NT2/D1 (cell line): Measurements from ENCODE around the gene INTS11.

ENCODE experiments used
- DNase-seq: peaks from one replicate; pipeline ENCODE4 v3.0.0-alpha.2; 2011; ENCODE audit warnings: low read depth, low spot score
- H3K27me3 ChIP-seq: 2 replicates; pipeline ENCODE4 v1.6.0; 2011; ENCODE audit warnings: mild to moderate bottlenecking; ENCODE audit not compliant: insufficient read length, insufficient read depth
- H3K36me3 ChIP-seq: 2 replicates; pipeline ENCODE4 v1.6.1; 2011; ENCODE audit warnings: mild to moderate bottlenecking, low read length, mixed read lengths; ENCODE audit not compliant: insufficient read depth, insufficient read length
- H3K4me1 ChIP-seq: 2 replicates; pipeline ENCODE4 v1.5.1; 2011; ENCODE audit not compliant: insufficient read depth, insufficient read length
- H3K4me3 ChIP-seq: 2 replicates; pipeline ENCODE4 v1.5.1; 2011; ENCODE audit warnings: low read depth; ENCODE audit not compliant: insufficient read length
- H3K9ac ChIP-seq: 2 replicates; pipeline ENCODE4 v1.6.0; 2011; ENCODE audit warnings: low read depth; ENCODE audit not compliant: insufficient read length
- H3K9me3 ChIP-seq: 2 replicates; pipeline ENCODE4 v1.5.1; 2011; ENCODE audit warnings: mild to moderate bottlenecking, low read length; ENCODE audit not compliant: insufficient read depth
- SUZ12 ChIP-seq: IDR thresholded peaks from 2 replicates; pipeline ENCODE4 v1.6.1; 2011; ENCODE audit not compliant: insufficient read length, insufficient read depth; ENCODE audit errors: extremely low read depth
- YY1 ChIP-seq: IDR thresholded peaks from 2 replicates; pipeline ENCODE4 v1.6.1; 2011; ENCODE audit not compliant: insufficient read length, insufficient read depth
- ZNF274 ChIP-seq: IDR thresholded peaks from 2 replicates; pipeline ENCODE4 v1.6.1; 2011; ENCODE audit warnings: mild to moderate bottlenecking, low read depth, low read length

Gene INTS11

DNA sequence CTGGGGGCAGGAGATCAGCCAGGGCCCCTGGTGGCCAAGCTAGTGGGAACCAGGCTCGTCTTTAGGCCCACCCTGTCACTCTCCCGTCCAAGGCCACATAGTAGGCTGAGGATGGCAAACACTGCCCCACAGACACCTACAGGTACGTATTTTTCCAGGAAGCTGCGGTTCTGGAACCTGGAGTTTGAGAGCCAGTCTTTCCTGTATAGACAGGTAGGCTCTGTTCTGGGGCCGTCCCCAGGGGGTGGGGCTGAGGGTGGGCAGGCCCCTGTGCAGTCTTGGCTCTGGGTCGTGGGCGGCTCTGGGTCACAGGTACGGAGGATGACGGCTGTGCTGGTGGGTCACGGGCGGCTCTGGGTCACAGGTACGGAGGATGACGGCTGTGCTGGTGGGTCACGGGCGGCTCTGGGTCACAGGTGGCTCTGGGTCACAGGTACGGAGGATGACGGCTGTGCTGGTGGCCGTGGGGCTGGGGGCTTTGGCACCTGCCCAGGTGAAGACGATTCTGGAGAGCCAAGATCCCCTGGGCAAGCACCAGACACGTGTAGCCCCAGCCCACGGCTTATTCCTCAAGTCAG, 13.9 kb downstream of the INTS11 start:
- peaks cover 18% of the 10 kb centered on the region for H3K4me1 ChIP-seq
- no peaks in the 10 kb centered on the region for H3K9me3 ChIP-seq
- no peak overlapping the region for H3K9ac ChIP-seq
- TF ChIP-seq SUZ12 (no peak), YY1 (no peak), ZNF274 (no peak)
- H3K27me3 ChIP-seq: no peaks in the 10 kb centered on the region
- no peak for DNase-seq
- peaks cover 65% of the 10 kb centered on the region for H3K36me3 ChIP-seq
- no peak overlapping the region for H3K4me3 ChIP-seq

DNA sequence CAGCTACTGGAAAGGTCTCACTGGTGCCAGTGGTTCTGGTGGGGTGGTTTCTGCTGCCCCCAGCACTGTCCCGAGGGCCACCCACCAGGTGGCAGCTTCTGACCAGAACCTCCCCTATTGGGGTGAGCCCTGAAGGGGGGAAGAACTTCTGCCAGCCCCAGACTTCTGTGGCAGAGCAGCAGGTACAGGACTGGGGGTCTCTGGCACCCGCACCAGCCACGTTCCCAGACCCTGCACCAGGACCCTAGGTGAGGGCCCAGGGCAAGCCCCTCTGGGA, 14.4 kb downstream of the INTS11 start:
- peak overlapping the region; percentile 90 for H3K9ac ChIP-seq
- no peak overlapping the region for H3K4me3 ChIP-seq
- TF ChIP-seq ZNF274 (no peak), SUZ12 (no peak), YY1 (no peak)
- DNase-seq: no peak
- H3K36me3 ChIP-seq: peaks cover 61% of the 10 kb centered on the region
- peaks cover 15% of the 10 kb centered on the region for H3K4me1 ChIP-seq
- no peaks in the 10 kb centered on the region for H3K27me3 ChIP-seq
- H3K9me3 ChIP-seq: no peaks in the 10 kb centered on the region

DNA sequence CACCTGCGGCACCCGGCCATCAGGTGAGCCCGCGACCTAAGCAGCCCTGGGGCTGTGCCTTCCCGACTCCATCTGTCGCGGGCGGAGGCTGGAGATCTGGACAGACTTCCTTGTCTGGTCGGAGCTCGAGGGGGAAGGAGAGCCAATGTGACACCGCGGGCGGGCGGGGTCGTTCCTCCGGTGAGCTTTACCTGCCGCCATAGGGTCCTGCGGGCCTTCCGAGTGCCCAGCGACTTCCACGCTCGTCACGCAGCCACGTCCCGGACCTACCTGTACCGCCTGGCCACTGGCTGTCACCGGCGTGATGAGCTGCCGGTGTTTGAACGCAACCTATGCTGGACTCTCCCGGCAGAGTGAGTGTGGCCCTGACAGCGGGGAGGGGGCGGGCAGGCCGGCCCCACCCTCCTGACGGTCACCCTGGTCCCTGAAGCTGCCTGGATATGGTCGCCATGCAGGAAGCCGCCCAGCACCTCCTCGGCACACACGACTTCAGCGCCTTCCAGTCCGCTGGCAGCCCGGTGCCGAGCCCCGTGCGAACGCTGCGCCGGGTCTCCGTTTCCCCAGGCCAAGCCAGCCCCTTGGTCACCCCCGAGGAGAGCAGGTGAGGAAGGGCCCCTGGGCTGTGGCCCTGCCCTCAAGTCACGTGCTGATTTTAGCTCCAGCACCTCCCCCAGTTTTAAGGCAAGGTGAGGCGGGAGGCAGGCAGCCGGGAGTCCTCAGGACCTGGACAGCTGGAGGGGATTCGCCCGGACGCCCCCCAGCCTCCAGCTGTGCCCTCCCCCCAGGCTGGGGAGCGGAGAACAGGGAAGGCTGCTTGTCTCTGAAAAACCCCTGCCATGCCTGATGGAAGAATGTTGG, 15.0 kb downstream of the INTS11 start:
- Histone ChIP-seq H3K36me3 (peaks cover 56% of the 10 kb centered on the region), H3K9ac (peak overlapping the region; percentile 90), H3K9me3 (no peaks in the 10 kb centered on the region), H3K4me3 (peak overlapping the region; percentile 70), H3K27me3 (no peaks in the 10 kb centered on the region), H3K4me1 (peaks cover 14% of the 10 kb centered on the region)
- no peak for TF ChIP-seq YY1
- no peak for TF ChIP-seq SUZ12
- no peak for TF ChIP-seq ZNF274
- DNase-seq: no peak

DNA sequence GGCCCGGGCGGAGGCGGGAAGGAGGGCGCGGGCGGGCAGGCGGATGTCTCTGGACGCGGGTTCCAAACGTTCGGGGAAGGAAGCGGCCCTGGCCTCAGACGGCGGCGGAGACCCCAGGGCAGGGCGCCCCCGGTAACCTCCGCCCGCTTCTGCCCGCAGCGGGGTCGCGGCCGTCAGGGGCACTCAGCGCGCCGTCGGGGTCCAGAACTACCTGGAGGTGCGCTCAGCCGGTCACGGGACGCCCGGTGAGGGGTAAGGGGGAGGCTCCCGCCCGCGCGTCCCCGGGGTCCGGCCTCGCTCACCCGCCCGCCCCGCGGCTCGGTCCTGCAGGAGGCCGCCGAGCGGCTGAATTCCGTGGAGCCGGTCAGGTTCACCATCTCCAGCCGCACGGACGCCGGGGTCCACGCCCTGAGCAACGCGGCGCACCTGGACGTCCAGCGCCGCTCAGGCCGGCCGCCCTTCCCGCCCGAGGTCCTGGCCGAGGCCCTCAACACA, 15.7 kb downstream of the INTS11 start:
- Histone ChIP-seq H3K36me3 (peaks cover 49% of the 10 kb centered on the region), H3K4me1 (peaks cover 16% of the 10 kb centered on the region), H3K27me3 (no peaks in the 10 kb centered on the region), H3K9ac (peak overlapping the region; percentile 90), H3K9me3 (no peaks in the 10 kb centered on the region), H3K4me3 (peak overlapping the region; percentile 70)
- no peak for DNase-seq
- TF ChIP-seq ZNF274: no peak
- TF ChIP-seq SUZ12: no peak
- TF ChIP-seq YY1: no peak

DNA sequence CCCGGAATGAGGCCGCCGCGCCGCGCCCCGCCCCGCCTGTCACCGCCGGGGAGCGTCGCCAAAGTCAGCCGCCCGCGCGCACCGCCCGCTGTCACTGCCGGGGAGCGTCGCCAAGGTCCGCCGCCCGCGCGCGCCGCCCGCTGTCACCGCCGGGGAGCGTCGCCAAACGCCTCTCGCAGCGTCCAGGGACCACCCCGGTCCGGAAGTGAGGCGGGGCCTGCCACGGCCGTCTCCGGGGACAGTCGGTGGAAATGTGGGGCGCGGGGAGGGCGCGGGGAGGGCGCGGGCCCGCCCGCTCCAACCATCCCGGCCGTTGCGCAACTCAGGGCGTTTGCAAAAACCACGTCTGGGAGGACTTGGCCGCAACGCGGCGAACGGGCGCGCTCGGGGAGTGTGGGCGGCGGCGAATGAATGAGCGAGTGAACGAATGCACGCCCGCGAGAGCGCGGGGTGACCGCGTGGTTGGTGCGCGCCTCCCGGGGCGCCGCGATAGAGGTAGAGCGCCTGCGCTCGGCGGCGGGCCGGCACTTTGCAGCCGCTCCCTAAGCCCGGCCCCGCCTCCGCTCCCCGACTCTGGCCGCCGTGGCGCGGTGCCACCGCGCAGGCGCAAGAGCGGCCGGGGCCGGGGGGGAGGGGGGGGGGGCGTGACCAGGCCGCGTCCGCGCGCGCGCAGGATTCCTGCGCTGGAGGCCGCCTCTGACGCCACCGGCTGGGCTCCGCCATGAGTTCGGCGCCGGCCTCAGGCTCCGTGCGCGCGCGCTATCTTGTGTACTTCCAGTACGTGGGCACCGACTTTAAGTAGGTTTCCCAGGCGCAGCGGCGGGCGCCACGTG, 16.3 kb downstream of the INTS11 start, which contains the start of the genes ACAP3 and PUSL1:
ACAP3 (minus strand) TSS at position 8 of the 833 bp plus-strand sequence. CDS start 115 bp downstream, outside the sequence.
PUSL1 (plus strand) TSS at position 675 of the 833 bp plus-strand sequence; CDS start at position 722, 47 bp downstream.
- Histone ChIP-seq H3K9ac (peak within 1 kb of the TSS; percentile 92), H3K4me1 (peaks cover 18% of the 10 kb centered on the region), H3K27me3 (no peaks in the 10 kb centered on the region), H3K36me3 (peaks cover 42% of the 10 kb centered on the region), H3K9me3 (no peaks in the 10 kb centered on the region), H3K4me3 (peak within 1 kb of the TSS; percentile 72)
- DNase-seq: peak; percentile 71
- TF ChIP-seq SUZ12 (no peak), YY1 (no peak), ZNF274 (no peak)

DNA sequence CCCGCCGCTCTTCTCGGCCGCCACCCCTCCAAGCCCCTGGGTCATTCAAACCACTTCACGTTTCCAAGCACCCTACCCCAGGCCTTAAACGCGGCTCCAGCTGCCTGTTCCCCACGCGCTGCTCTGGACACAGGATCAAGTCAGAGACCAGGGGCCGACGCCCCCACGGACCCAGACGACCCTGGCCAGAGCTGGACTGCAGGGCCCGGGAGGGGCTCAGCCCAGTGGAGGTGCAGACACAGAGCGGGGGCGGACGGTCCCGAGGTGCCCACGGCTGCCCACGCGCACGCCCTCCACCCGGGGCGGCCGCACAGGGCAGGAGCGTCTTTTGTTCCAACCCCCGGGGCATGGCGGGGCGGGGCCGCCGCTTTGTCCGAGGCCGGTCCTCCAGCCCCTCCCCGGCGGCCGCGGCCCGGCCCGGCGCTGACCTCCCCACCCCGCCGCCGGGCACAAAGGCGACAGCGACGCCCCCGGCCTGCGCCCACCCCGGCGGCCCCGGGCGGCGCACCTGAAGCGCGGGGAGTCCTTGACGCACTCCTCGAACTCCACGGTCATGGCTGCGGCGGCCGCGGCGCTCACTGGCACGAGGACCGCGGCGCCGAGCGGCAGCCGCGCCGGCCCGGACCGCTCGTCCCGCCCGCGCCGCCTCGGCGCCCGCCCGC, 17.1 kb downstream of the INTS11 start:
- no peaks in the 10 kb centered on the region for H3K27me3 ChIP-seq
- peak overlapping the region; percentile 92 for H3K9ac ChIP-seq
- peaks cover 35% of the 10 kb centered on the region for H3K36me3 ChIP-seq
- peaks cover 24% of the 10 kb centered on the region for H3K4me1 ChIP-seq
- peak overlapping the region; percentile 72 for H3K4me3 ChIP-seq
- no peak for DNase-seq
- TF ChIP-seq ZNF274 (no peak), SUZ12 (no peak), YY1 (no peak)
- H3K9me3 ChIP-seq: no peaks in the 10 kb centered on the region
